GM12801 (cell line): ENCODE results near the gene PDLIM1.

ENCODE experiments used
- TF ChIP-seq, protein P1 (sequence below): IDR thresholded peaks from one replicate; pipeline ENCODE4 v1.5.1; 2011; ENCODE audit warnings: control low read depth; ENCODE audit not compliant: insufficient read length; ENCODE audit errors: extremely low read depth

The PDLIM1 gene

DNA sequence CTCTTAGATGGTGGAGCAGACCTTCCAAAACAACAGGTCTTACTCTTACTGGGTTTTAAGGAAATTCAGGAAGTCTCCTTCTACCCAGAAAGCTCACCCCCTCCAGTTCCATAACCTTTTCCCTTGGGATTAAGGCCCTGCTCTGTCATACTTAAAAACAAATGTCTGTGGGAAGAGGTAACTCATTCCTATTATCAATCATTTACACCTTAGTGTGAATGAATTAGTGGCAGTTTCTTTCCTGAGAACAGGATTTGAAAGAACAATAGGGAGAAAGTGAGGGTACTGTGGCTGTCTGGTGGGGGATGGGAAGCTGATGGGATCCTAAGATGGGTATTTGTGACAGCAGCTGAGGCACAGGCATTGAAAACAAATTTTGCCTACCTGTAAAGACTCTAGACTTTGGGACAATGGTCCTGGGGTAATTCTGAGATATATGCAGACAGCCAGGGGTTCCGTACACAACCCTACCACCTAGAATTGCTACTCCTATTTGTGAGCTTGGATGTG, 22.2 kb upstream of the PDLIM1 start:
- TF ChIP-seq, protein P1, sequence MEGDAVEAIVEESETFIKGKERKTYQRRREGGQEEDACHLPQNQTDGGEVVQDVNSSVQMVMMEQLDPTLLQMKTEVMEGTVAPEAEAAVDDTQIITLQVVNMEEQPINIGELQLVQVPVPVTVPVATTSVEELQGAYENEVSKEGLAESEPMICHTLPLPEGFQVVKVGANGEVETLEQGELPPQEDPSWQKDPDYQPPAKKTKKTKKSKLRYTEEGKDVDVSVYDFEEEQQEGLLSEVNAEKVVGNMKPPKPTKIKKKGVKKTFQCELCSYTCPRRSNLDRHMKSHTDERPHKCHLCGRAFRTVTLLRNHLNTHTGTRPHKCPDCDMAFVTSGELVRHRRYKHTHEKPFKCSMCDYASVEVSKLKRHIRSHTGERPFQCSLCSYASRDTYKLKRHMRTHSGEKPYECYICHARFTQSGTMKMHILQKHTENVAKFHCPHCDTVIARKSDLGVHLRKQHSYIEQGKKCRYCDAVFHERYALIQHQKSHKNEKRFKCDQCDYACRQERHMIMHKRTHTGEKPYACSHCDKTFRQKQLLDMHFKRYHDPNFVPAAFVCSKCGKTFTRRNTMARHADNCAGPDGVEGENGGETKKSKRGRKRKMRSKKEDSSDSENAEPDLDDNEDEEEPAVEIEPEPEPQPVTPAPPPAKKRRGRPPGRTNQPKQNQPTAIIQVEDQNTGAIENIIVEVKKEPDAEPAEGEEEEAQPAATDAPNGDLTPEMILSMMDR: no peak

DNA sequence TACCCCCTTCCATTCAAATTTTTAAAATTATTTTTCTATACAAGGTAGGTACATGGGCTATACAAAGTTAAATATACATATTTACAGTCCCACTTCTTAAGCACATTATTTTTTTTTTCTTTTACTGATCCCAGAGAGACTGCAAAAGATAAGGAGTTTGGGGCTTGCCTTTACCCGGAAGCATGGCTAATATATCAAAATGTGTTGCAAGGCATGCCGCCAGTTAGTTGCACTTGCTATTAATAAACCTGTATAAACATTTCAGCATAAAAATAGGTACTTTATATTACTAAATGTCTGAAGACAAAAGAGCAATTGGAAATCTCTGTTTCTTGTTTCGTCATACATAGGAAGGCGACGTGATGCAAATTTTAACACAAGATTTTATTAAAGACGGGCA, 21.5 kb upstream of the PDLIM1 start:
- TF ChIP-seq, protein P1: no peak

DNA sequence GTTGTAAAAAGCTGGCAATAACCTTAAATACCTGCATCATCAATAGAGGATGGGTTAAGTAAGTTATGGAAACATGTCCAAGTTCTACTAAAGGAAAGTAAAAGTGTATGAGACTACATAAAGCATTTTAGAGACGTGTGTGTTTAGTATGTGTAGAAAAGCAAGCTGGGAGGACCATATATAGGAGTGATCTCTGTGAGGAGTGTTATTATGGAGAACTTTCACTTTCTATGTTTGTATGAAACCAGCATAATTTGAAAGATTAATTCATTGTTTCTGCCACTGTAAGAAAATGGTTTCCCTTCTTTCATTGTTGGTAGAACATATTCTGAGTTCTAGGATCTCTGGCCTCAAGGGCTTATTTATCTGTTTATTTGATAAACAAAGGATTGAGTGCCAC, 19.2 kb upstream of the PDLIM1 start:
- TF ChIP-seq, protein P1: no peak

DNA sequence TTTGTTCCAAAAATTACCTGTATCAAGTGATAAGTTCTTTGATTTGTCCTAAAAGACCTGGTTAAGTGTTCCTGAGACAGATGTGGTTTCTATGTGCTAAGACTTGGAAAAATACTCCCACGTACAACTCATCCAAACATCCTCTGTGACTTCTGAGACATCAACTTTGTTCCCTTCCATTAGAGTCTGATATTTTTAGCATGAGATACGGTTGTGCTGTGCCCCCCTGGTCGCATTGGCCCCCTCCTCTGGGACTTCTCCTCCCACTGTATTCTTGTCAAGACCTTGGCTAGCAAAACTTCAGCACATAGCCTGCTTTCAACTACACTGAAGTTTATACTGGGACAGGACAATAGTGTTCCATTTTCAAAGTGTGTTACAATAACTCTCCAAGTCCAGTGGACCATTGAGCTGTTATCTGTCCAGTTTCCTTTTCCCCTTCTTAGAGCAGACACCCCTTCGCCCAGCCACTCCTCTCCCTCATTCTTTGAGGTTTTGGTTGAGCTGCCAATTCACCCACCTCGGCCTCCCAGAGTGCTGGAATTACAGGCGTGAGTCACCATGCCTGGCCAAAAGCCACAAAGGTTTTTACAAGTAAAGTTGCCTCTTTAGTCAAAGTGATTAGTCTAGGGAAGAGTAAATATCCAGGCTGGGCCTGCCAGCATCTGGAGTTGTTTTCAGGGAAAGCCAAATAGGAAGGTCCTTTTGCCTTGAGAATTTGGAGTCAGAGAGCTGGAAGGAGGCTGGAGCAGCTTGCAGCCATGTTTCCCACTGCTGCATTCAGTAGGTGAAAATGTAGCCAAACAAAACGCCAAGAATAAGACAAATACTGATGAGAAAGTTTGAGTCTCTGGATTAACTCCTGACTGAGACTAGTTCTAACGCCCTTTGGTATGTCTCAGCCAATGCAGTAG, 17.8 kb upstream of the PDLIM1 start:
- TF ChIP-seq, protein P1: no peak

DNA sequence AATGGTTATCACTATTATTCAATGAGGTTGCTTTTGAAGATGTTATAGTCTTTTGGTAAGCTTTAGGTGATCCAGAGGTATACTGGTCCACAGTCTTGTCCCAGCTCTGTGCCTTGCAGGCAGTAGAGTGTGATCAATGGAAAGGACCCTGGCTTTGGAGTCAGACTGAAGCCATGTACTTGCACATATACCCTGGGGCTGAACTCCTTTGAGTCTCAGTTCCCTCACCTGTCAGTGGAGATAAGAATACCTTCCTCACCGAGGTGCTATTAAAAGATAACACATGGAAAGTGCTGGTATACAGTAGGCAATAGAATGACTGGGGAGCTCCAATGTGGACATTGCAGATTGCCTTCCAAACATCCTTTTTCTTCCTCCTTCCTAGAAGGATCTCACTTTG, 16.0 kb upstream of the PDLIM1 start:
- TF ChIP-seq, protein P1: no peak

DNA sequence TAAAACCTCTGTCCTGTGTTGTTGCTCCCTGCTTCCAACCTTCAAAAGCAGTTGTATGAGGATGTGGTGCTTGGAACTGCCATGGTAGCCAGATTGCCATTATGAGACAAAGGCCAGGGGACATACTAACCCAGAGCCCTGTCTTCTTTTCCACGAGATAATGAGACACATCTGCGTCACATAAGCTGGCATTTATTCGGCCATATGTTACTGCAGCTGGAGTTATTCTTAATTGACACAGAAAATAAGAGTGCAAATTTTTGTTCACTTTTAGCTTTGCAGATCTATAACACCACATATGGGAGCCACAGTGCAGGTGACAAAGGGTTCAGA, 15.5 kb upstream of the PDLIM1 start:
- TF ChIP-seq, protein P1: no peak

DNA sequence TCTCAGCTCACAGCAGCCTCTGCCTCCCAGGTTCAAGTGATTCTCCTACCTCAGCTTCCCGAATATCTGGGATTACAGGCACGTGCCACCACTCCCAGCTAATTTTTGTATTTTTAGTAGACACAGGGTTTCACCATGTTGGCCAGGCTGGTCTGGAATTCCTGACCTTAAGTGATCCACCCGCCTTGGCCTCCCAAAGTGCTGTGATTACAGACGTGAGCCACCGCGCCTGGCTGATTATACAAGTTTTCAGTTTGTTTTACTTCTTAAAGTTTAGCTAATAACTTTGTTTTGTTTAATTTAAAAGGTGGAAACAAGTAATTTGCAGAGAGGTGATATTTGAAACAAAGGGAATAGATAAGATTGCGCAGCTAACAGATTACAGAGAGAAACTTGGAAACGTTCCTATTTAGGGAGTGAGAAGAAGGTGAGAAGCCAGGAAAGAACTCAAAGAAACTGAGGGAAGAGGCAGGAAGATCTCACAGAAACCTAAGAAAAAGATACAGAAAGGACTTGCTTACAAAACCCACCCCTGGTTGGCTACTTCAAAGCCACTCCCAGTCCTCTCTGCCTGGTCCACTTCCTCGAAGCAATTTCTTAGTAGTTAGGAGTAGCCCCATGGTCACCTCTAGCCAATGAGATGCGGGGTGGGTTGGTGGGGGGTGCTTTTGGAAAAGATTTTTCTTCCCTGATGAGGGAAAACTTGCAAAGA, 15.0 kb upstream of the PDLIM1 start:
- TF ChIP-seq, protein P1: no peak
